GM12865 (cell line): ENCODE data around the gene CCDC51.
A peak's percentile ranks its signal among the peaks of the same experiment; 100 is the strongest.

Experiments
- DNase-seq: peaks from one replicate; pipeline ENCODE4 v3.0.0; 2010; ENCODE audit warnings: low read depth
- H3K4me3 ChIP-seq: 2 replicates; pipeline ENCODE4 v1.5.1; 2011; ENCODE audit warnings: mild to moderate bottlenecking, low read depth, low read length, control low read depth
- TF ChIP-seq, protein P1 (sequence below): IDR thresholded peaks from 2 replicates; pipeline ENCODE4 v1.5.1; 2011; ENCODE audit warnings: low read length, control low read depth, low read depth, inconsistent platforms; ENCODE audit not compliant: insufficient read depth; ENCODE audit errors: missing control alignments

CCDC51 gene

DNA sequence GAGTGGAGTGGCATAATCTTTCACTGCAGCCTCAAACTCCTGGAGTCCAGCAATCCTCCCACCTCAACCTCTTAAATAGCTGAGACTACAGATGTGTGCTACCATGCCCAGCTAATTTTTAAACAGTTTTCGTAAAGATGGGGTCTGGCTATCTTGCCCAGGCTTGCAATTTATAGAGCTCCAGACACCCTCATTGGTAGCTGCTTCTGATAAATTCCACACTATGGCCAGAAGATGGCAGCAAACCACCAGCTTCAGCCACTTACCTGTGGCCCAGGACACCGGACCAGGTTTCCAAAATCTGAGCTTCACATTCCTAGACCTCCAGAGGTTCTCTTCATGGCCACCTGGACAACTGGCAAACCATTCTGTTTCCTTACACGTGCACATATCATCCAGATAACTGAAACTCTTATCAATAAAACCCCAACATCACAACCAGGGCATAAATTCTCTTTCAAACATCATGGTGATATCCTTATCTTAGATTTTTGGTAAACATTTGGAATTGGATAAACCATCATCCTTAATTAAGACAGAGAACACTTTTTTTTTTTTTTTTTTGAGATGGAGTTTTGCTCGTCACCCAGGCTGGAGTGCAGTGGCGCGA is 39.0 kb downstream of the CCDC51 start:
- TF ChIP-seq, protein P1, sequence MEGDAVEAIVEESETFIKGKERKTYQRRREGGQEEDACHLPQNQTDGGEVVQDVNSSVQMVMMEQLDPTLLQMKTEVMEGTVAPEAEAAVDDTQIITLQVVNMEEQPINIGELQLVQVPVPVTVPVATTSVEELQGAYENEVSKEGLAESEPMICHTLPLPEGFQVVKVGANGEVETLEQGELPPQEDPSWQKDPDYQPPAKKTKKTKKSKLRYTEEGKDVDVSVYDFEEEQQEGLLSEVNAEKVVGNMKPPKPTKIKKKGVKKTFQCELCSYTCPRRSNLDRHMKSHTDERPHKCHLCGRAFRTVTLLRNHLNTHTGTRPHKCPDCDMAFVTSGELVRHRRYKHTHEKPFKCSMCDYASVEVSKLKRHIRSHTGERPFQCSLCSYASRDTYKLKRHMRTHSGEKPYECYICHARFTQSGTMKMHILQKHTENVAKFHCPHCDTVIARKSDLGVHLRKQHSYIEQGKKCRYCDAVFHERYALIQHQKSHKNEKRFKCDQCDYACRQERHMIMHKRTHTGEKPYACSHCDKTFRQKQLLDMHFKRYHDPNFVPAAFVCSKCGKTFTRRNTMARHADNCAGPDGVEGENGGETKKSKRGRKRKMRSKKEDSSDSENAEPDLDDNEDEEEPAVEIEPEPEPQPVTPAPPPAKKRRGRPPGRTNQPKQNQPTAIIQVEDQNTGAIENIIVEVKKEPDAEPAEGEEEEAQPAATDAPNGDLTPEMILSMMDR = peak; percentile 77
- no peak overlapping the region for H3K4me3 ChIP-seq
- peak; percentile 84 for DNase-seq

DNA sequence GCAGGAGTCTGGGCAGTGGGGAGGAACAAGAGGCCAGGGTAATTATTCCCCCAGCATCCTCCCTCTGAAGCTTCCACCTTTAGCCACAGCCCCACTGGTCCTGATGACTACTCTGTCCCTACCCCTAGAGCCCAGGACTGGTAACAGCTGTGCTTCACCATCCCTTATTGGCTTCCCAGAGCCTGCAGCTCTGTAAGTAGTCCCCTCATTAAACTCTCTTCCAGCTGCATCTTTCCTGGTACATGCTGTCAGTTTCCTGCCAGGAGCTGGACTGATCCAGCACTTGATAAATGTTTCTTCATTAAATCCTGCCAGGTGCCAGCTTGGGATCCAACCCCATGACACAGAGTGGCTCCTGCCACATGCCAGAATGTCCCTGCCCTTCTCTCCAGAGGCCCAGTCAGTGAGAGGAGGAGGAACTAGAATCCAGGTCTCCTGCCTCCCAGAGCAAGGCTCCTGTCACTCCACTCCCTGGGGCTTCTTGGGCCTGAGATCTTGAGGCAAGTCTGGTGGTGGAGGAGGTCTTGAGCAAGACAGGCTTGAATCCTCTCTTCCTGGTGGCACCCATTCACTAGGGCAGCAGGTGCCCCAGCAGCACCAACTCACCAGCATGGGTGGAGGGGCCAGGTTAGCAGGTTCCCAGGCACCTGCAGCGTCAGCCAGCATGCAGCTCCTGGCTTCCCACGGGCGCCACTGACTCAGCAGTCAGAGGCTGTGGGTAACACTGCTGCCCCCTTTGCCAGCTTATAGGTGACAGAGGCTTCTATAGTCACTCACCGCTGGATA is 40.3 kb downstream of the CCDC51 start:
- no peak overlapping the region for H3K4me3 ChIP-seq
- TF ChIP-seq, protein P1 = no peak
- DNase-seq = no peak

DNA sequence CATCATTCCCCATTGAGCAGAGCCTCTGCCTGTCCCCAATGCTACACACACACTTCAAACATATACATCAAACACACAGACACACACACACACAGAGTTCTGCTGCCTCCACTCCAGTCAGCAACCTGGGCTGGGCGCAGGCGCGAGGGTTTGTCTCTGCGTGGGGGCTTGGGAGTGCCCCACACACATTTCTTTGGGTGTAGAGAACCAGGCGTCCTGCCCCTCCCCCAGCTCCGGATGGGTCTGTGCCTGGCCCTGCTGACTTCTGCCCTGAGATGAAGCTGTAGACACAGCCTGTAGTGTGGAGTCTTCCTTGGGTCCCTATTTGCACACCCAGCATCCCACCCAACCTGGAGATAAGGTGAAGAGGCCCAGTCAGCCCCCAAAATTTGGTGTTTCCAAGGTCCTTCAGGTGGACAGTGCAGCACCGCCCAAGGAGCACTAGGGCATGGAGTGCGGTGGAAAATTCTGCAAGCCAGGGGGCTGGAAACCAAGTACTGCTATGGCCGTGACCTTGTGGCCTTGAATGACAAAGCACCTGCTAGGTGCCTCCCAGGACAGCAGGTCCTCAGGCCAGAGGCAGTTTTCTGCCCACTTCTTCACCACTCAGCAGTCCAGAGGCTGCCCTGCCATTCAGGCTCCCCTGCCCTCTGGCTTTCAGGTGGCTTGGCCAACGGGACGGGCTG is 41.1 kb downstream of the CCDC51 start:
- H3K4me3 ChIP-seq = no peak overlapping the region
- TF ChIP-seq, protein P1 = no peak
- no peak for DNase-seq

DNA sequence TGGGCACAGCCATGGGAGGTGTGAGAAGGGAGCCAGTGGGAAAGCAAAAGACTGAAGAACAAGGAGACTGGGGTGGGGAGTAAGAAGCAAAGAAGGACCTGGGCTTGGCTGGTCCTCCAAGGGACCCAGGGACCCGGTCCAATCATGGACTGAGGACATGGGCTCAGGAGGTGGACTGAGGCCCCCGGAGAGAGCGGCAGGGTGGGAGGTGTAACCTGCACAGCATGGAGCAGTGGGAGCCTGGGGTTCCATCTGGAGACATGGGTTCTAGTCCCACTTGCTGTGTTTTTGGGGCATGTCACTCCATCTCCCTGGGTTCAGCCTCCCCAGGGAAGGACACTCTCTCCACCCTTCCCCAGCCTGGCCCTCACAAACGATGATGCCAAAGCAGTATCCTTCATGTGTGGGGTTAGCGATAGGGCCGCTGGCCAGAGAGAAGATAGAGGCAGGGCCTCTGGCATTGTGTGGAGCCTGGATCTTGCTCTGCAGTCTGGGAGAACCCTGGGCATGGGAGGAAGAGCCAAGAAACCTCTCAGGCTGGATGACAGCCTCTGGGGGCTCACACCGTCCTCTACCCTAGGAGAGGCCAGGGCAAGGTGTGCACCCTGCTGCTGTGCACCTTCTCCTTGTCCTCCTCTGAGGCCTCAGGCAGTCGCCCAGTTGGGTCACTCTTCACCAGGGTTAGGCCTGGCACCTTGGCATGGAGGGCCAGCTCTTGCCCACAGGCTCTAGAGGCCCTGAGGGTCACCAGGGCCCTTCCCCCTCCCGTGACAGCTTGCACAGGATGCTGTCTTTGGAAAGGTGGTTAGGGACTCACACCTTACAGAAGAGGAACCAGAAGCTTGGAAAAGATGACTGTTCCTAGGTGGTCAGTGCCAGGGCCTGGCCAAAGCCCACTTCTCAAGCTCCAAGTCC is 41.9 kb downstream of the CCDC51 start:
- DNase-seq = no peak
- TF ChIP-seq, protein P1 = no peak
- no peak overlapping the region for H3K4me3 ChIP-seq

DNA sequence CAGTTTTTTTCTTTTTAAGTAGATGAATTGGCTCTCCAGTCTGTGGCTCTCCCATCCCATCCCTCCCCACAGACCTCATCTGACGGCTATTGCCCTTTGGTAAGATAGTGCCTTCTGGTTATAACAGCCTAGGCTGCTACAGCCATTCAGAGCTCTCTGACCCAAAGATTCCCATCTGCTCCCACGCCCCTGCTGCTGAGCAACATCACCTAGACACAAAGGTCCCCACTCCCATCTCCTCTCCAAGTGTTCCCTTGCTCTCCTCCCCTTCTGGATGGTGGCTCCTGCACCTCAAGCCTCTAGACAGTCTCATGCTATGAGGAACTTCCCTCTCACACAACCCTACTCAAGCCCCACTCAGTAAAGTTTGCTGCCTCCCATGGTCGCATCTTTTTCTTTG is 44.2 kb downstream of the CCDC51 start:
- no peak overlapping the region for H3K4me3 ChIP-seq
- TF ChIP-seq, protein P1 = no peak
- DNase-seq = no peak

DNA sequence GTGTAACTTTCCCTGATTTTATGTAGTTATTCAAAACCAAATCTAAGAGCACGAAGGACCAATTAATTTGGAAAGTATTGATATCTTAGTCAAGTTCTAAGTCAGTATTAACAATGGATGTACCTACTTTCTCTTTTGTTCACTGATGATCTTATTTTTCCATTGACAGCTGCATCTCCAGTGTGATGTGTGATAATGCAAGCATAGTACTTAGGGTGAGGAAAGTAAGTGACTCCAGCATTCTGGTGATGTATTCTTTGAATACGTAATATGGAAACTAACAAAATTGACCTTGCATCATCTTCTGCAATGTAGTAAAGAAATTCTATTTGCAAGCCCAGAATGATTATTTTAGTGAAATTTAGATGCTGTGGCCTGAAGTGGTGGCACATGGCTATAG is 45.5 kb downstream of the CCDC51 start:
- TF ChIP-seq, protein P1 = no peak
- no peak overlapping the region for H3K4me3 ChIP-seq
- DNase-seq = no peak
